Measurements from ENCODE around the gene FBXW5. TPM values are rescaled to one million over a fixed set of nuclear protein-coding genes. Genes with fewer than 3 reads are reported as not detected.

FBXW5 gene
- total RNA-seq, 2 donors from 2014 or later = 64.2 to 76.5 TPM

- H3K4me3 ChIP-seq (ENCODE audit: low read length) = no peak overlapping the region
- H3K27ac ChIP-seq (ENCODE audit: low read depth, low read length) = no peak overlapping the region
- peaks cover 80% of the 10 kb centered on the region for H3K36me3 ChIP-seq (ENCODE audit: control insufficient read depth, insufficient read depth, low read length)
- WGBS, 2 experiments (ENCODE audit: insufficient coverage in 1 of 2, insufficient read length in 1 of 2) = 95 to 99% methylated on average over 11 to 15 of the region's 15 CpGs
- Mint-ChIP-seq H3K9me3 (no peaks in the 10 kb centered on the region), H3K4me1 (no peaks in the 10 kb centered on the region), H3K4me3 (no peak overlapping the region), H3K36me3 (ENCODE audit: low read depth) (peaks cover 66% of the 10 kb centered on the region), H3K27ac (no peak overlapping the region), H3K27me3 (ENCODE audit: insufficient read depth) (no peaks in the 10 kb centered on the region)
- H3K4me1 ChIP-seq (ENCODE audit: control insufficient read depth, insufficient read depth, low read length) = no peaks in the 10 kb centered on the region
- DNase-seq = no peak
- no peak overlapping the region for H3K9ac ChIP-seq (ENCODE audit: extremely low read depth, low read length, poor library complexity, severe bottlenecking)
- no peaks in the 10 kb centered on the region for H3K27me3 ChIP-seq (ENCODE audit: control insufficient read depth, insufficient read depth, low read length, poor library complexity, severe bottlenecking)
- no peak for TF ChIP-seq CTCF (conservative IDR thresholded peaks at IDR 0.05)
- H3K9me3 ChIP-seq (ENCODE audit: control insufficient read depth, low read length) = no peaks in the 10 kb centered on the region
Measured at GRCh38 chr9:136902259-136902821, 42.2 kb downstream of the FBXW5 start.

GRCh38 chr9:136901516-136902258 lies 42.9 kb downstream of the FBXW5 start:
- peak overlapping the region; percentile 75 for H3K27ac Mint-ChIP-seq
- Histone ChIP-seq H3K9me3 (ENCODE audit: control insufficient read depth, low read length) (no peaks in the 10 kb centered on the region), H3K4me1 (ENCODE audit: control insufficient read depth, insufficient read depth, low read length) (no peaks in the 10 kb centered on the region), H3K36me3 (ENCODE audit: control insufficient read depth, insufficient read depth, low read length) (peaks cover 73% of the 10 kb centered on the region), H3K27ac (ENCODE audit: low read depth, low read length) (no peak overlapping the region), H3K9ac (ENCODE audit: extremely low read depth, low read length, poor library complexity, severe bottlenecking) (no peak overlapping the region), H3K27me3 (ENCODE audit: control insufficient read depth, insufficient read depth, low read length, poor library complexity, severe bottlenecking) (no peaks in the 10 kb centered on the region), H3K4me3 (ENCODE audit: low read length) (no peak overlapping the region)
- H3K4me3 Mint-ChIP-seq = no peak overlapping the region
- TF ChIP-seq CTCF (conservative IDR thresholded peaks at IDR 0.05) = no peak
- H3K9me3 Mint-ChIP-seq = no peaks in the 10 kb centered on the region
- DNase-seq = no peak
- H3K27me3 Mint-ChIP-seq (ENCODE audit: insufficient read depth) = no peaks in the 10 kb centered on the region
- WGBS, 2 experiments (ENCODE audit: insufficient coverage in 1 of 2, insufficient read length in 1 of 2) = 89 to 91% methylated on average over 15 to 20 of the region's 20 CpGs
- H3K36me3 Mint-ChIP-seq (ENCODE audit: low read depth) = peaks cover 61% of the 10 kb centered on the region
- no peaks in the 10 kb centered on the region for H3K4me1 Mint-ChIP-seq

GRCh38 chr9:136900988-136901515 lies 43.5 kb downstream of the FBXW5 start:
- 92 to 96% methylated on average over 11 to 13 of the region's 13 CpGs for WGBS, 2 experiments (ENCODE audit: insufficient coverage in 1 of 2, insufficient read length in 1 of 2)
- peak overlapping the region; percentile 75 for H3K27ac Mint-ChIP-seq
- no peak overlapping the region for H3K9ac ChIP-seq (ENCODE audit: extremely low read depth, low read length, poor library complexity, severe bottlenecking)

More at GRCh38 chr9:136900988-136901515, 43.5 kb downstream of the FBXW5 start:
- Histone ChIP-seq H3K27me3 (ENCODE audit: control insufficient read depth, insufficient read depth, low read length, poor library complexity, severe bottlenecking) (no peaks in the 10 kb centered on the region), H3K27ac (ENCODE audit: low read depth, low read length) (no peak overlapping the region), H3K4me3 (ENCODE audit: low read length) (no peak overlapping the region), H3K4me1 (ENCODE audit: control insufficient read depth, insufficient read depth, low read length) (no peaks in the 10 kb centered on the region), H3K36me3 (ENCODE audit: control insufficient read depth, insufficient read depth, low read length) (peaks cover 67% of the 10 kb centered on the region), H3K9me3 (ENCODE audit: control insufficient read depth, low read length) (no peaks in the 10 kb centered on the region)
- Mint-ChIP-seq H3K4me1 (no peaks in the 10 kb centered on the region), H3K36me3 (ENCODE audit: low read depth) (peaks cover 55% of the 10 kb centered on the region), H3K9me3 (no peaks in the 10 kb centered on the region), H3K27me3 (ENCODE audit: insufficient read depth) (no peaks in the 10 kb centered on the region), H3K4me3 (no peak overlapping the region)
- DNase-seq = no peak
- no peak for TF ChIP-seq CTCF (conservative IDR thresholded peaks at IDR 0.05)
